ENCODE data around the gene CAAP1.
A peak's percentile ranks its signal among the peaks of the same experiment; 100 is the strongest.

The CAAP1 gene

DNA sequence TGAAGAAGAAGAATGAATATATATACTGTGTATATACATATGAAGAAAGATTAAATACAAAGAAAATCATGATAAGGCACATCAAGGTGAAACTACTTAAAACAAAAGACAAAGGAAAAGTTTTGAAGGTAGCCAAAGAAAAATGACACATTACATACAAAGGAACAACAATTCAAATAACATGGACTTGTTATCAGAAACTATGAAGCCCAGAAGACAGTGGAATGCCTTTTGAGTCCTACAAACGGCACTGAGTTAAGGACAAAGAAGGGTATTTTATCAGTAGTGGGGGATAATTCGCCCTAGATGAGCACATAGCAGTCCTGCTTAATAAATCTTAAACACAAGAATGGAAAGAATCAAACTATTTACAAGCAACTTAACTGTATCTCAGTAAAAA, 77.8 kb downstream of the CAAP1 start:
- TF ChIP-seq, protein P1, sequence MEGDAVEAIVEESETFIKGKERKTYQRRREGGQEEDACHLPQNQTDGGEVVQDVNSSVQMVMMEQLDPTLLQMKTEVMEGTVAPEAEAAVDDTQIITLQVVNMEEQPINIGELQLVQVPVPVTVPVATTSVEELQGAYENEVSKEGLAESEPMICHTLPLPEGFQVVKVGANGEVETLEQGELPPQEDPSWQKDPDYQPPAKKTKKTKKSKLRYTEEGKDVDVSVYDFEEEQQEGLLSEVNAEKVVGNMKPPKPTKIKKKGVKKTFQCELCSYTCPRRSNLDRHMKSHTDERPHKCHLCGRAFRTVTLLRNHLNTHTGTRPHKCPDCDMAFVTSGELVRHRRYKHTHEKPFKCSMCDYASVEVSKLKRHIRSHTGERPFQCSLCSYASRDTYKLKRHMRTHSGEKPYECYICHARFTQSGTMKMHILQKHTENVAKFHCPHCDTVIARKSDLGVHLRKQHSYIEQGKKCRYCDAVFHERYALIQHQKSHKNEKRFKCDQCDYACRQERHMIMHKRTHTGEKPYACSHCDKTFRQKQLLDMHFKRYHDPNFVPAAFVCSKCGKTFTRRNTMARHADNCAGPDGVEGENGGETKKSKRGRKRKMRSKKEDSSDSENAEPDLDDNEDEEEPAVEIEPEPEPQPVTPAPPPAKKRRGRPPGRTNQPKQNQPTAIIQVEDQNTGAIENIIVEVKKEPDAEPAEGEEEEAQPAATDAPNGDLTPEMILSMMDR (conservative IDR thresholded peaks at IDR 0.05) = no peak

DNA sequence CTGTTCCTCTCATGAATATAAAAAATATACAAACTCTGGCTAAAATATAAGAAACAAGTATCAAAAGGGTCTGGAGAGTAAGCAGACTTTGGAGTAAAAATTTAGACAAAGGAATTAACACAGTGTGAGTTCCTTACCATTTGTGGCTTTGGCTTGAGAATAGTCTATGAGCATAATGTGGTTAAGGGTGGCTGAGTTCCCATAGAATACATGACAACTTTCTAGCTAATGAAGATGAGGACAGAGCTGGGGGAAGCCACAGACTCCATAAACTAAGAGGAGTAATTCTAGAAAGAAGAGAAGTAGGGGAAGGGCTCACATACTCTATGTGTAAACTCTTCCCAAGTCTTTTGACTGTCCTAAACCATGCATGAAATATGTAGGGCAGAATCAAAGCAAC, 79.4 kb downstream of the CAAP1 start:
- TF ChIP-seq, protein P1 (conservative IDR thresholded peaks at IDR 0.05) = no peak
- no peak overlapping the region for H3K27ac ChIP-seq

More for the DNA sequence above, 77.8 kb downstream of the CAAP1 start:
- H3K27ac ChIP-seq = no peak overlapping the region

DNA sequence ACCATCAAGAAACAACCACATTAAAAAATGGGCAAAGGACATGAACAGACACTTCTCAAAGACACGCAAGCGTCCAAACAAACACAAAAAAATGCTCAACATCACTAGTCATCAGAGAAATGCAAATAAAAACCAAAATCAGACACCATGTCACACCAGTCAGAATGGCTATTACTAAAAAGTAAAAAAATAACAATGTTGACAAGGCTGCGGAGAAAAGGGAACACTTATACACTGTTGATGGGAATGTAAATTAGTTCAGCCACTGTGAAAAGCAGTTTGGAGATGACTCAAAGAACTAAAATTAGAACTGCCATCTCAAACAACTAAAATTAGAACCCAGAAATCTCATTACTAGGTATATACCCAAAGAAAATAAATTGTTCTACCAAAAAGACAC, 80.4 kb downstream of the CAAP1 start:
- TF ChIP-seq, protein P1 (conservative IDR thresholded peaks at IDR 0.05) = no peak
- no peak overlapping the region for H3K27ac ChIP-seq

DNA sequence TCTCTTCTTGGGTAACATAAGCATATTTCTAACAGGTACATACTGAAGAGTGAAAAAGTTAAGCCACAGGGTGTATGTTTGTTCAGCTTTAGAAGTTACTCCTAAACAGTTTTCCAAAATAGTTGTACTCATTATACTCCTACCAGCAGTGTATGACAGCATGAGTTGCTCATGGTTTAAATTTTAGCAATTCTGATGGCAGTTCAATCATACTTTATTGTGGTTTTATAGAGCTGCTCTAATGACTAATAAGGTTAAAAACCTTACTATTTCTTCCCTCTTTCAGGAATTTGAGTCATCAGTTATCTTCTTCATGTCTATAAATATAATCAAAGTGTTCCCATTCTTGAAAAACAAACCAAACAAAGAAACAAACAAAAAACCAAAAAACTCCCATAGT, 81.5 kb downstream of the CAAP1 start:
- TF ChIP-seq, protein P1 (conservative IDR thresholded peaks at IDR 0.05) = no peak
- H3K27ac ChIP-seq = no peak overlapping the region

DNA sequence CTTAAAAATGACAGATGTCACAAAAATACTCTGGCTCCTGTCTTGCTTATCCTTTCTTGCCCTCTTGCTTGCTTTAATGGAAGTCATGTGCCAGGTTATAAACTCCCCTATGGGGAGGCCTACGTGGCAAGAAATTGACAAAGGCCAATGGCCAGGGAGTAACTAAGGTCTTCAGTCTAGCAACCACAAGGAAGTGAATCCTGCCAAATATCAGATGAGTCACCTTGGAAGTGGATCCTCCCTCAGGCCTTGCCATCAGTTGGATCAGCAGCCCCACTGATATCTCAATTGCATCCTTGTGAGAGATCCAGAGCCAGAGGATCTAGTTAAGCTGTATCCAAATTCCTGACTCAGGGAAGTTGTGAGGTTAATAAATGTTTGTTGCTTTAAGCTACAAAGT, 82.8 kb downstream of the CAAP1 start:
- no peak overlapping the region for H3K27ac ChIP-seq
- TF ChIP-seq, protein P1 (conservative IDR thresholded peaks at IDR 0.05) = no peak

DNA sequence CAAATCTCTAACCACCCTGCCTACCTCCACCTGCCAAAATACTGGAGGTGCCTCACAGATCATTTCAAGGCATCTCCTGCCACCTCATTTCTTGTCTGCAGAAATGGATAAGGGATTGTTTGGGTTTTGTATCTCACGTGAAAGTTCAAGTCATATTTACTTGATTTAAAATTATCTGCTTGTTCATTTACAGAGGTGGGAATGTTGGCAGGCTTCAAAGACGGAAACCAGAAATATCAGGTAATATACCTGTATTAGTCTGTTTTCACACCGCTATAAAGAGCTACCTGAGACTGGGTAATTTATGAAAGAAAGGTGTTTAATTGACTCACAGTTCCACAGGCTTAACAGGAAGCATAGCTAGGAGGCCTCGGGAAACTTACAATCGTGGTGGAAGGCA, 85.4 kb downstream of the CAAP1 start:
- H3K27ac ChIP-seq = peak overlapping the region; percentile 73
- TF ChIP-seq, protein P1 (conservative IDR thresholded peaks at IDR 0.05) = no peak

DNA sequence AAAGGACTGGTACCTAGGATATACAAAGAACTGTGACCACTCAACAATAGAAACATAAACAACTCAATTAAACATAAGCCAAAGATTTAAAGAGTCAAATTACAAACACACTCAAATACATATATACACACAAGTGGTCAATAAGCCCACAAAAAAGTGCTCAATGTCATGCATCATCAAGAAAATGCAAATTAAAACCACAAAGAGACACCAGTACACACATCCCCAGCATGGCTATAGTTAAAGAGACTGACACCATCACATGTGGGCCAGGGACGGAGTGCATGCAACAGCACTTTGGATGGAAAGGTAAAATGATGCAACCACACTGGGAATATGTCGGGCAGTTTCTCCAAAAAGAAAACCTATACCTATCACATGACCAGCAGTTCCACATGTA, 89.7 kb downstream of the CAAP1 start:
- TF ChIP-seq, protein P1 (conservative IDR thresholded peaks at IDR 0.05) = no peak
- peak overlapping the region; percentile 94 for H3K27ac ChIP-seq

DNA sequence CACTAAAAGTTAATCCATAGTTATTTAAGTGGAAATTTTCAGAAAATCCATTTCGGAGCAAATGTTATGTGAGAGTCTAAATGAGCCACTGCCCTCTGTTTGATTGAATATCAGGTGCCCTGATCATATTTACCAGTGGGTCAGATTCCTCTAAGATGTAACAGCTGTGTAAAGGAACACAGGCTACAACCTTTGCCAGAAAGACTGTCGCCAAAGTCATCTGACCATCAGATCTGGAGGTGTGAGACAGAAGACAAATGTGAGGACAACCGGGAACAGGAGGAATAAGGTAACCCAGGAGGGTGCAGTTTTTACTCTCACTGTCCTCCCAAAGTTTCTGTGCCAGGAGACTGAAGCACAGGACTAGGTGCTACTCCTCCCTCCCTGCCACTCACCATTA, 90.8 kb downstream of the CAAP1 start:
- TF ChIP-seq, protein P1 (conservative IDR thresholded peaks at IDR 0.05) = no peak
- H3K27ac ChIP-seq = peak overlapping the region; percentile 94
